K562 (cell line): ENCODE measurements around the gene TCAP.

Experiments
- ARID2 ChIP-seq: fragments of 450-650 bp; IDR thresholded peaks from 2 replicates; pipeline ENCODE4 v1.6.1; 2017; ENCODE audit warnings: antibody characterized with exemption, mild to moderate bottlenecking
- BRCA1 ChIP-seq, 2 experiments: fragments of 450-650 bp in 1 of 2; sonication (generic) in 1 of 2; formaldehyde crosslinking in 1 of 2; IDR thresholded peaks; 2 replicates each; pipeline versions ENCODE4 v1.5.0 to v1.6.1; 2017 to 2020; ENCODE audit warnings: mild to moderate bottlenecking in 1 of 2, missing genetic modification reagents in 1 of 2
- FOXJ2 ChIP-seq: fragments of 200-800 bp; sonication (Bioruptor generic); IDR thresholded peaks from 2 replicates; pipeline ENCODE4 v1.6.1; 2016; ENCODE audit warnings: missing genetic modification characterization, missing compliant biosample characterization
- GABPA ChIP-seq: fragments of 200-800 bp; sonication (Bioruptor generic); conservative IDR thresholded peaks from 2 replicates; pipeline ENCODE4 v1.6.1; 2016; ENCODE audit warnings: low read depth, missing genetic modification characterization, missing compliant biosample characterization
- KAT2B ChIP-seq: IDR thresholded peaks from one replicate; pipeline ENCODE4 v1.6.1; 2012; ENCODE audit warnings: low read depth, mild to moderate bottlenecking, control low read depth, inconsistent platforms, low read length, moderate library complexity
- ZNF707 ChIP-seq: fragments of 250-450 bp; sonication (Bioruptor Pico); conservative IDR thresholded peaks from 2 replicates; pipeline ENCODE4 v1.8.0; 2022; ENCODE audit warnings: inconsistent platforms, mild to moderate bottlenecking, moderate library complexity
- TF ChIP-seq, protein P1 (sequence below), 3 experiments: IDR thresholded peaks in 2 of 3; conservative IDR thresholded peaks in 1 of 3; 2 replicates each; pipeline ENCODE4 v1.5.1; 2011 to 2012; ENCODE audit warnings: low read length in 3 of 3, mild to moderate bottlenecking in 3 of 3, control low read depth in 2 of 3, improper control_type of control experiment in 1 of 3, inconsistent platforms in 1 of 3, low read depth in 1 of 3, mixed read lengths in 1 of 3, moderate library complexity in 1 of 3; ENCODE audit not compliant: insufficient read depth in 2 of 3
- TF ChIP-seq, protein P2 (sequence below): sonication (generic); formaldehyde crosslinking; IDR thresholded peaks from 2 replicates; pipeline ENCODE4 v1.9.0; 2022; ENCODE audit warnings: mild to moderate bottlenecking, missing genetic modification reagents

DNA sequence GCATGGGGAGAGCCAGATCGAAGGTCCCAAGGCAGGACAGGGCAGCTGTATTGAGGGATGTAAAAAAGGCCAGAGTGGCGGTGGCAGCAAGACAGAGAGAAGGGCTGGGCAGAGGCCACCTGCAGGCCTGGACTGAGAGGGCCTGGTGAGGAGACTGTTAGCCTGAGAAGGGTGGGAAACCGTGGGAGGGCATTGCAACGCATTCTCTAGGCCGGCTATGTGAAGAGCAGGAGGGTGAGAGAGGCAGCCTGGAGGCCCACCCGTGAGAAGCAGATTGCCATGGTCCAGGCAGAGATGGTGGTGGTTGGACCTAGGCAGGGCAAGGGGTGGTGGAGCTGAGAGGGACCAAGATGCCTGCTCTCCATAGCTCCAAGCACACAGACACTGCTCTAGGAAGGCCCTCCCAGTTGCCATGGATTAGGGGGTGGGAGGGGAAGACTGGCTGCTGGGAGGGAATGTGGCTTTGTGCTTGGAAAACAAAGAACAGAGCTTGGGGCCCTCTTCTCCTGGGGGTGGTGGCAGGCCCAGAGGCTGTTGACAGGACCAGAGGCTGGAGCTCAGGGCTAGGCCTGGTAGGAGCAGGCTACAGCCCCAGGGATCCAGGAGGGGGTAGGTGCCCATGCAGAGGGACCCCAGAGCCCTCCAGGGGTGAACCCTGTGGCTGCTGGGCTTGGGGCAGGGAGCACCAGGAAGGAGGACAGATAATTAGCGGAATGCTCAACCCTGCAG, 12.4 kb upstream of the TCAP start:
- no peak for TF ChIP-seq FOXJ2 (tag)
- TF ChIP-seq BRCA1 (IDR thresholded peaks at IDR 0.05) = no peak
- TF ChIP-seq BRCA1 (CRISPR knock-in tag; IDR thresholded peaks at IDR 0.05) = no peak
- no peak for TF ChIP-seq ARID2
- TF ChIP-seq, protein P1, sequence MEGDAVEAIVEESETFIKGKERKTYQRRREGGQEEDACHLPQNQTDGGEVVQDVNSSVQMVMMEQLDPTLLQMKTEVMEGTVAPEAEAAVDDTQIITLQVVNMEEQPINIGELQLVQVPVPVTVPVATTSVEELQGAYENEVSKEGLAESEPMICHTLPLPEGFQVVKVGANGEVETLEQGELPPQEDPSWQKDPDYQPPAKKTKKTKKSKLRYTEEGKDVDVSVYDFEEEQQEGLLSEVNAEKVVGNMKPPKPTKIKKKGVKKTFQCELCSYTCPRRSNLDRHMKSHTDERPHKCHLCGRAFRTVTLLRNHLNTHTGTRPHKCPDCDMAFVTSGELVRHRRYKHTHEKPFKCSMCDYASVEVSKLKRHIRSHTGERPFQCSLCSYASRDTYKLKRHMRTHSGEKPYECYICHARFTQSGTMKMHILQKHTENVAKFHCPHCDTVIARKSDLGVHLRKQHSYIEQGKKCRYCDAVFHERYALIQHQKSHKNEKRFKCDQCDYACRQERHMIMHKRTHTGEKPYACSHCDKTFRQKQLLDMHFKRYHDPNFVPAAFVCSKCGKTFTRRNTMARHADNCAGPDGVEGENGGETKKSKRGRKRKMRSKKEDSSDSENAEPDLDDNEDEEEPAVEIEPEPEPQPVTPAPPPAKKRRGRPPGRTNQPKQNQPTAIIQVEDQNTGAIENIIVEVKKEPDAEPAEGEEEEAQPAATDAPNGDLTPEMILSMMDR (IDR thresholded peaks at IDR 0.05 in 2 of 3, conservative IDR thresholded peaks at IDR 0.05 in 1 of 3; ENCODE audit: insufficient read depth in 2 of 3, low read depth in 1 of 3, low read length in 3 of 3) = no peak
- TF ChIP-seq GABPA (tag) = no peak
- no peak for TF ChIP-seq KAT2B
- TF ChIP-seq, protein P2, sequence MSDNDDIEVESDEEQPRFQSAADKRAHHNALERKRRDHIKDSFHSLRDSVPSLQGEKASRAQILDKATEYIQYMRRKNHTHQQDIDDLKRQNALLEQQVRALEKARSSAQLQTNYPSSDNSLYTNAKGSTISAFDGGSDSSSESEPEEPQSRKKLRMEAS (CRISPR knock-in tag) = no peak
- TF ChIP-seq ZNF707 = no peak
